GM12873 (cell line): Measurements from ENCODE around the gene NSUN2.

Source experiments
- TF ChIP-seq, protein P1 (sequence below): IDR thresholded peaks from 2 replicates; pipeline ENCODE4 v1.5.1; 2012; ENCODE audit warnings: low read depth, mild to moderate bottlenecking, moderate library complexity, low read length, control low read depth; ENCODE audit not compliant: insufficient read depth; ENCODE audit errors: missing control alignments

NSUN2 gene

DNA sequence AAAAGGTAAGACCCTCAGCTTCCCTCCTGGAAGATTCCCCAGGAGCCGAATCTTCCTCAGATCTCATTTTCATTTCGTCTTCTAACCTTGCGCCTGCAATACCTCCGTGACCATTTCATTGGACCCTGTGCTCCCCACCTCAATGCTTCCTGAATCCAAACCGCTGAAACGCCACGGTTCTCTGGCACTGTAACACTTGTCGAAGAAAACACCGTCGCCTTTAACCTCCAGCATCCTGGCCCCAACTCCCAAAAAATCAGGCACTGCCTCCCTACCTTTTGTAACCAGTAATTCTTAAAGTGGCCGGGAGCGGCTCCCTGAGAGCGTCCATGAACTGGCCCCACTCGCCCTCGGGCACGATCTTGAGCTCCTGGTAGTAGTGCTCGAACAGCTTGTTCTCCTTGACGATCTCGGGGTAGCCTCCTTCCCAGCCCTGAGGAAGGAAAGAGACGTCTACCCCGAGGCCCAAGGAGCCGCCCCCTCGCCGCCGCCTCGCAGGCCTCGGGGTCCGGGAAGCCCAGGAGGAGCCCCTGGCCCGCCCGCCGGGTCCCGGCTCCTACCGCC is 438 bp downstream of the NSUN2 start:
- TF ChIP-seq, protein P1, sequence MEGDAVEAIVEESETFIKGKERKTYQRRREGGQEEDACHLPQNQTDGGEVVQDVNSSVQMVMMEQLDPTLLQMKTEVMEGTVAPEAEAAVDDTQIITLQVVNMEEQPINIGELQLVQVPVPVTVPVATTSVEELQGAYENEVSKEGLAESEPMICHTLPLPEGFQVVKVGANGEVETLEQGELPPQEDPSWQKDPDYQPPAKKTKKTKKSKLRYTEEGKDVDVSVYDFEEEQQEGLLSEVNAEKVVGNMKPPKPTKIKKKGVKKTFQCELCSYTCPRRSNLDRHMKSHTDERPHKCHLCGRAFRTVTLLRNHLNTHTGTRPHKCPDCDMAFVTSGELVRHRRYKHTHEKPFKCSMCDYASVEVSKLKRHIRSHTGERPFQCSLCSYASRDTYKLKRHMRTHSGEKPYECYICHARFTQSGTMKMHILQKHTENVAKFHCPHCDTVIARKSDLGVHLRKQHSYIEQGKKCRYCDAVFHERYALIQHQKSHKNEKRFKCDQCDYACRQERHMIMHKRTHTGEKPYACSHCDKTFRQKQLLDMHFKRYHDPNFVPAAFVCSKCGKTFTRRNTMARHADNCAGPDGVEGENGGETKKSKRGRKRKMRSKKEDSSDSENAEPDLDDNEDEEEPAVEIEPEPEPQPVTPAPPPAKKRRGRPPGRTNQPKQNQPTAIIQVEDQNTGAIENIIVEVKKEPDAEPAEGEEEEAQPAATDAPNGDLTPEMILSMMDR, result no peak

DNA sequence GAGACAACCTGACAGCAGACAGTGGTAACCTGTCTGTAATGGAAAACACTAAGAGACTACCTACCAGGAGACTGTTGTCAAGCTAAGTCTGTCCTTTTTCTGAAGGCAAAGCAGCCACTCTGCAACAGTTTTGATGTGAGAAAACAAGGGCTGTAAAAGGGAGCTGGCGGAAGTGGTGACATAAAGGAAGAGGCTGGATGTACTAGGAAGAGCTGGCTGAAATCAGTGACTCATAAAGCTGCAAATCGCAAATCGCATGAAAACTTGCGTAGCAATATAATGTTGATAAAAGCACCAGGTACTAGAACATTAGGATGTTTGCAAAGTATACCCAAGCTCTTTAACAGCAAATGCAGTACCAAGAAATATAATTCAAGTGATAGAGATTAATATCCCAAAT is 1.4 kb downstream of the NSUN2 start:
- TF ChIP-seq, protein P1, result no peak

DNA sequence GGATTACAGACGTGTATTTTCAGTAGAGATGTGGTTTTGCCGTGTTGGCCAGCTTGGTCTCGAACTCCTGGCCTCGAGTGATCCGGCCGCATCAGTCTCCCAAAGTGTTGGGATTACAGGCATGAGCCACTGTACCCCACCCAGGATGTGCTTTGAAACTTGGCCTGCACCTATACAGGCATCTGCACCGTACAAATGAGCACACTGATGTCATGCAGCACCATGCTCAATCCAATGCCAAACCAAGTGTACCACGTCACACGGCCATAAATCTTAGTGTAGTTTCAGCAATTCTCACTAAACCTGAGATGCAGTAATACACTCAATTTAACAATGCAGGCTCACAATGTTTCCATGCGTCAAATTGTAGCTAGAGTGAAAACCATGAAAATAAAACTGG is 6.3 kb downstream of the NSUN2 start:
- TF ChIP-seq, protein P1, result no peak

DNA sequence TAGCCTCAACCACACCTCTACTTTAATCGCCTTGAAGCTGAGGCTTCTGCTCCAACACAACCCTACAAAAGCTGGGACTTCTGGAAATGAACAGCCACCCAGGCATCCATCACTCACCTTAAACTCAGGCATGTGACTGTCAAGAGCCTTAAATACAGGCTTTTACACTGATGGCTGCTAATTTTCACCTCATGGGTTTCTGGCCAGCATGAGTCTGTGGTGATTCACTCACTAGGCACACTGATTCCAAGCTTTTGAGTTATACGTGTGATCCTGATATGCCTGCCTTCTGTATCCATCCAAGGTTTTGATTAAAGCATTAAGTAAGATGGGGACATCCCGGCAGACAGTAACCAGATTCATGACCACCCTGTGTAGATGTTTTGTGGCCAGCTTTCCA is 8.9 kb downstream of the NSUN2 start:
- TF ChIP-seq, protein P1, result no peak

DNA sequence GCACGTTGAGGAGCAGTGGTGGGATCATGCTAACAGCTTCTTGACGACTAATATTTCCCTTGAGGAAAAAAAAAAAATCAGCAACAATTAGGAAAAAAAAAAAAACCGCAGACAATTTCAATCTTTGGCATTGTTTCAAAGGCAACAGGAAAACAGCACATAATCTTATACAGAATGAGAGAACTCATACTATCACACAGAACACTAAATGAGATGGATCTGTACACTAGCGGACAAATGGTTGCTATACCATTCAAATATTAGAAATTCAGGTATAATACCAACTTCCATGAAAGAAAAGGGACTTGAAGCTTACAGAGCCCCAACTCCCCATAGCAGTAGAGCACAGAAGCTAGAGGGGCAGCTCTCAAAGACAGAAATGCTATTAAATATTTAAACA is 9.6 kb downstream of the NSUN2 start:
- TF ChIP-seq, protein P1, result no peak

DNA sequence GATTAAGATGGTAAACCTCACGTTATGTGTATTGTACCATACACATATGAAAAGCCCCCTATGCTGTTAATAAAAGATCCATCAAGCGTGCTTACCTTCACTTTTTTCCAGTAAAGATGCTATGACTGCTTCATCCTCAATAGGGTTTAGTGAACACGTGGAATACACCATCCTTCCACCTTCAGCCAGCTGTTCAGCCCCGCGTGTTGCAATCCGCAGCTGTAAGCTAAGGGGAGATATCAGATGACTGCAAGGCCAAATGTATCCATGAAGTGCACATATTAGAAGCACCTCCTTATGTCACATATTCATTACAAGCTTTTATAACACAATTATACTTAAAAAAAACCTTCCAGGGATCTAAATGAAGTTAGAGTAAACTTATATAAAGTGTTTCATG is 16.2 kb downstream of the NSUN2 start:
- TF ChIP-seq, protein P1, result no peak

DNA sequence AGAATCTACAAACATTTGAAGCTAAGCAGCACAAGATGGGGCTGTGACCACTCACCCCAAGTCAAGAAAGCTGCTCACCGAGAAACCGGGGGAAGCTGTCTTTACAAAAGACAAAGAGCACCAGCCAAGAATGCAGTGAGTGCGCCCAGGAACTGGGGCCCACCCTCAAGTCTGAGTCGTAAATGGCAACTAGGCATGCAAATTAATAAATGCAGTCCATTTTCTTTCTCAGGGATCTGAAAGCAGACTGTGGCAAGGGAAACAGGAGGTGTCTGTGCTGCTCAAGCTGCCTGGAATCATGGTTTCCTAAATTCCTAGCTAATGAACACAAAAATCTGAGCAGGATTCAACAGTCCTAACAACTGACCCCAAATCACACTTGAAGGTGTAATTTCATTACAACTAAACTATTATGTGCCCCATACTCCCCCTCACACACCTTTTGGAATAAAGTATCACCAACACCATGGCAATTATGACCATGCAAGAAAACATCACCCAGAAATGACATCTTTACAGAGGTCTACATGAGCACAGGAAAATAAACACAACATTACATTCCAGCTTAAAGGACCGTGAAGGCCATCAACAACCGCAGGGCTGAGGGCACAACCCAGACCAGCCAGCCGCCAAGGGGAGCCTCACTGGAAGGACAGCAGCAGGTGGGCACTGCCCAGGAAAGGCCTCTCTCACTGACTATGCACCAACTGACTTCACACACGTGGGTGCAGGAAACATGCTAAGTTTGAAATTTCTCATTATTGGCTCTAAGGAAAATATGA is 17.6 kb downstream of the NSUN2 start:
- TF ChIP-seq, protein P1, result no peak
